ENCODE data around the gene MBP.

The MBP gene

DNA sequence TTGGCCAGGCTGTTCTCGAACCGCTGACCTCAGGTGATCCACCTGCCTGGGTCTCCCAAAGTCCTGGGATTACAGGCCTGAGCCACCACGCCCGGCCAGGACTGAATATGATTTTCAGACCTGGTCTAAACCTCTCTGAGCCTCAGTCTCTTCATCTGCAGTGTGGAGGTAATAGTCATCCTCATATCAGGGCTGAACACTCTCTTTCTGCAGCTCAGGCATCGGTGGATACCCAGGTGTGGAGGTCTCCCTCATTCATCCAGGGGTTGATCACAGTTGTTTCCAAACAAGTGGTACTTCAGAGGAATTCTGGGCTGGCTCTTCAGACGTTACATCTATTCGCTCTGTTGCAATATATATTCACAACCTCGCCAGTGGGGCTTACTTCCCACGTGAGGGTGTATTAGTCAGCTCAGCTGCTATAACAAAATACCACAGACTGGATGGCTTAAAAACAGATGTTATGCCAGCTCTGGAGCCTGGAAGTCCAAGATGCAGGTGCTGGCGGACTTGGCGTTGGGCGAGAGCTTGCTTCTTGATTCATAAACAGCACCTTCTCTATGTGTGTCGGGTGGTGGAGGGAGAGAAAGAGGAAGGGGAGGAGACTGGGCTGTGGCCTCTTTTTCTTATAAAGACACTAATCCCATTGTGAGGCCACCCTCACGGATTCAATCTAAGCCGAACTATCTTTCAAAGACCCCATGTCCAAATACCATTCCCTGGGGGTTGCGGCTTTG lies 2.9 kb upstream of the MBP start:
- Histone ChIP-seq H3K27ac (replicated peaks) (no peak overlapping the region), H3K4me3 (replicated peaks; ENCODE audit: insufficient read depth, low read length) (no peak overlapping the region), H3K27me3 (ENCODE audit: insufficient read depth, poor library complexity, severe bottlenecking) (no peaks in the 10 kb centered on the region)
- TF ChIP-seq, protein P1, sequence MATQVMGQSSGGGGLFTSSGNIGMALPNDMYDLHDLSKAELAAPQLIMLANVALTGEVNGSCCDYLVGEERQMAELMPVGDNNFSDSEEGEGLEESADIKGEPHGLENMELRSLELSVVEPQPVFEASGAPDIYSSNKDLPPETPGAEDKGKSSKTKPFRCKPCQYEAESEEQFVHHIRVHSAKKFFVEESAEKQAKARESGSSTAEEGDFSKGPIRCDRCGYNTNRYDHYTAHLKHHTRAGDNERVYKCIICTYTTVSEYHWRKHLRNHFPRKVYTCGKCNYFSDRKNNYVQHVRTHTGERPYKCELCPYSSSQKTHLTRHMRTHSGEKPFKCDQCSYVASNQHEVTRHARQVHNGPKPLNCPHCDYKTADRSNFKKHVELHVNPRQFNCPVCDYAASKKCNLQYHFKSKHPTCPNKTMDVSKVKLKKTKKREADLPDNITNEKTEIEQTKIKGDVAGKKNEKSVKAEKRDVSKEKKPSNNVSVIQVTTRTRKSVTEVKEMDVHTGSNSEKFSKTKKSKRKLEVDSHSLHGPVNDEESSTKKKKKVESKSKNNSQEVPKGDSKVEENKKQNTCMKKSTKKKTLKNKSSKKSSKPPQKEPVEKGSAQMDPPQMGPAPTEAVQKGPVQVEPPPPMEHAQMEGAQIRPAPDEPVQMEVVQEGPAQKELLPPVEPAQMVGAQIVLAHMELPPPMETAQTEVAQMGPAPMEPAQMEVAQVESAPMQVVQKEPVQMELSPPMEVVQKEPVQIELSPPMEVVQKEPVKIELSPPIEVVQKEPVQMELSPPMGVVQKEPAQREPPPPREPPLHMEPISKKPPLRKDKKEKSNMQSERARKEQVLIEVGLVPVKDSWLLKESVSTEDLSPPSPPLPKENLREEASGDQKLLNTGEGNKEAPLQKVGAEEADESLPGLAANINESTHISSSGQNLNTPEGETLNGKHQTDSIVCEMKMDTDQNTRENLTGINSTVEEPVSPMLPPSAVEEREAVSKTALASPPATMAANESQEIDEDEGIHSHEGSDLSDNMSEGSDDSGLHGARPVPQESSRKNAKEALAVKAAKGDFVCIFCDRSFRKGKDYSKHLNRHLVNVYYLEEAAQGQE (IDR thresholded peaks at IDR 0.05; ENCODE audit: insufficient replicate concordance, low read depth): no peak
- TF ChIP-seq POLR2AphosphoS5 (IDR thresholded peaks at IDR 0.05; ENCODE audit: low read depth) (no peak), GABPA (IDR thresholded peaks at IDR 0.05; ENCODE audit: low read depth) (no peak), SPI1 (IDR thresholded peaks at IDR 0.05; ENCODE audit: borderline replicate concordance, low read depth) (peak; percentile 43; the same call in 1 of the 2 replicates)
- TF ChIP-seq, protein P2, sequence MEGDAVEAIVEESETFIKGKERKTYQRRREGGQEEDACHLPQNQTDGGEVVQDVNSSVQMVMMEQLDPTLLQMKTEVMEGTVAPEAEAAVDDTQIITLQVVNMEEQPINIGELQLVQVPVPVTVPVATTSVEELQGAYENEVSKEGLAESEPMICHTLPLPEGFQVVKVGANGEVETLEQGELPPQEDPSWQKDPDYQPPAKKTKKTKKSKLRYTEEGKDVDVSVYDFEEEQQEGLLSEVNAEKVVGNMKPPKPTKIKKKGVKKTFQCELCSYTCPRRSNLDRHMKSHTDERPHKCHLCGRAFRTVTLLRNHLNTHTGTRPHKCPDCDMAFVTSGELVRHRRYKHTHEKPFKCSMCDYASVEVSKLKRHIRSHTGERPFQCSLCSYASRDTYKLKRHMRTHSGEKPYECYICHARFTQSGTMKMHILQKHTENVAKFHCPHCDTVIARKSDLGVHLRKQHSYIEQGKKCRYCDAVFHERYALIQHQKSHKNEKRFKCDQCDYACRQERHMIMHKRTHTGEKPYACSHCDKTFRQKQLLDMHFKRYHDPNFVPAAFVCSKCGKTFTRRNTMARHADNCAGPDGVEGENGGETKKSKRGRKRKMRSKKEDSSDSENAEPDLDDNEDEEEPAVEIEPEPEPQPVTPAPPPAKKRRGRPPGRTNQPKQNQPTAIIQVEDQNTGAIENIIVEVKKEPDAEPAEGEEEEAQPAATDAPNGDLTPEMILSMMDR (IDR thresholded peaks at IDR 0.05; ENCODE audit: insufficient read depth, low read length): no peak
- peak in 1 of 2 experiments; percentile 21 for DNase-seq (ENCODE audit: low read depth in 1 of 2, low spot score in 1 of 2)

DNA sequence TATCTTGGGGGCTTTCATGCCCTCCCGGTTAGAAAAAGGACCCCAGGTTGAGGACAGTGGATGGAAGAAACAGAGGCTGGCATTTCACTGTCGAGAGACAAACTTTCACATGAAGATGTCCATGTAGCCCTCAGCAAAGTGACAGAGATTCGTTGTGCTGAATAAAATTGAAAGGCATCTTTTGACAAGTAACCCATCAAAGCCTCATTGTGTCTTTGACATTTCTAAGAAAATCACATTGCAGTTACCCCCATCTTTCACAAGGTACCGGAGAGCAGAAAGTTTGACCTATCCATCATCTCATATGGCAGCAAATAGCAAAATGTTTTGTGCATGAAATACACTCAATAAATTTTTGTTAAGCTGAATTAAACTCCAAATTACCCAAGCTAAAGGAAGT lies 2.0 kb upstream of the MBP start:
- TF ChIP-seq SPI1 (IDR thresholded peaks at IDR 0.05; ENCODE audit: borderline replicate concordance, low read depth) (no peak), GABPA (IDR thresholded peaks at IDR 0.05; ENCODE audit: low read depth) (no peak), POLR2AphosphoS5 (IDR thresholded peaks at IDR 0.05; ENCODE audit: low read depth) (no peak)
- TF ChIP-seq, protein P2 (IDR thresholded peaks at IDR 0.05; ENCODE audit: insufficient read depth, low read length): no peak
- TF ChIP-seq, protein P1 (IDR thresholded peaks at IDR 0.05; ENCODE audit: insufficient replicate concordance, low read depth): no peak
- no peak overlapping the region for H3K4me3 ChIP-seq (replicated peaks; ENCODE audit: insufficient read depth, low read length)
- H3K27ac ChIP-seq (replicated peaks): peak overlapping the region; percentile 32
- DNase-seq (ENCODE audit: low read depth in 1 of 2, low spot score in 1 of 2): no peak
- no peaks in the 10 kb centered on the region for H3K27me3 ChIP-seq (ENCODE audit: insufficient read depth, poor library complexity, severe bottlenecking)

DNA sequence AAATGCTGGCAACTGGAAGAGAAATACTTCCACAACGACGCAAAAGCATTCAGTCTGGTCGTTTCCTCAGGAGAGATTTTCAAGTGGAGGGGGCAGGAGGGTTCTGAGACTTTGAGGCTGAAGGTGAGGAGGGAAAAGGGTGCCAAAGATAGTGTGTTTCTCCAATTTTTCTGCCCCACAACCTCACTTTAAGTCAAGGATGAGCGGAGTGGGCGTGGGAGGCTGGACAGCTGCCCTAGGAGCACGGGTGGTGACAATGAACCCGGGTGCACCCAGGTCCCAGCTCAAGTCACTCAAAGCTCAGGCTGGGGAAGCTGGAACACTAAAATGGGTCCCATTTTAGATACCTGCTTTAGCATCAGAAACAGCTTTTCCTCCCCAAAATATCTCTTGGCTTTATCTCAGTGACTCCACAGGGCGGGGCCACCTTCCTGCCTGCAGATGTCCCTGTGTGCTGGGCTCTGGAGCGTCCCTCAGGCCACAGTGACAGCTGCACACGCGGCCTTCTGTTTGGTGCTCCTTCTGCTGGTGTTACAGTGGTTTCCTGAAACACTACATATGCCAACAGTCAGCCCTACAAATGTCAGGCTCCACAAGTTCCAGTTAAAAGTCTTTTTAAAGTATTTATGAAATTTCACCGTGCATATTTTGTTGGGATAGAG lies 1.4 kb upstream of the MBP start:
- peak; percentile 38 to 92 for DNase-seq (ENCODE audit: low read depth in 1 of 2, low spot score in 1 of 2)

More for the DNA sequence above, 1.4 kb upstream of the MBP start:
- Histone ChIP-seq H3K4me3 (replicated peaks; ENCODE audit: insufficient read depth, low read length) (peak overlapping the region; percentile 72), H3K27ac (replicated peaks) (peak overlapping the region; percentile 57), H3K27me3 (ENCODE audit: insufficient read depth, poor library complexity, severe bottlenecking) (no peaks in the 10 kb centered on the region)
- TF ChIP-seq GABPA (IDR thresholded peaks at IDR 0.05; ENCODE audit: low read depth) (no peak), SPI1 (IDR thresholded peaks at IDR 0.05; ENCODE audit: borderline replicate concordance, low read depth) (peak; percentile 1; the same call in 1 of the 2 replicates), POLR2AphosphoS5 (IDR thresholded peaks at IDR 0.05; ENCODE audit: low read depth) (peak; percentile 75)
- TF ChIP-seq, protein P2 (IDR thresholded peaks at IDR 0.05; ENCODE audit: insufficient read depth, low read length): peak; percentile 25
- TF ChIP-seq, protein P1 (IDR thresholded peaks at IDR 0.05; ENCODE audit: insufficient replicate concordance, low read depth): peak; percentile 74

Measured in HL-60 (cell line).